Measurements from ENCODE around the gene SOX10. TPM values are rescaled to one million over a fixed set of nuclear protein-coding genes. Genes with fewer than 3 reads are reported as not detected.

The SOX10 gene
- total and polyA plus RNA-seq, 7 experiments from 2014 or later, result not detected

Small RNA genes lying within 50 kb of the gene (microRNA-seq; reads per million reads assigned to microRNA genes)
- not detected for gene MIR4534 (ENCODE audit: borderline microRNAs expressed)
- gene MIR6820 (ENCODE audit: borderline microRNAs expressed), result not detected

Other genes with a start within 250 kb of the SOX10 start
- 10 to 100 TPM in 1 of 5 experiments, 1 to 10 TPM in 4; 1.1 to 14.6 (median 5.4) TPM for gene GCAT, start 176.6 kb downstream of the SOX10 start, total RNA-seq
- gene GCAT, start 176.6 kb downstream of the SOX10 start, polyA plus RNA-seq, result 1 to 10 TPM; 7.8 to 8.1 TPM
- gene GALR3, start 161.2 kb downstream of the SOX10 start, total RNA-seq, result not detected
- not detected for gene GALR3, start 161.2 kb downstream of the SOX10 start, polyA plus RNA-seq
- 10 to 100 TPM; 18.9 to 26.2 (median 20.4) TPM for gene ANKRD54, start 140.2 kb downstream of the SOX10 start, total RNA-seq
- 10 to 100 TPM; 14.3 to 18.5 TPM for gene ANKRD54, start 140.2 kb downstream of the SOX10 start, polyA plus RNA-seq
- 100 to 1,000 TPM; 383 to 586 (median 525) TPM for gene EIF3L, start 135.1 kb downstream of the SOX10 start, total RNA-seq
- 100 to 1,000 TPM; 338 to 419 TPM for gene EIF3L, start 135.1 kb downstream of the SOX10 start, polyA plus RNA-seq
- 10 to 100 TPM; 22.2 to 40.0 (median 27.8) TPM for gene MICALL1, start 78.3 kb downstream of the SOX10 start, total RNA-seq
- 1 to 10 TPM; 2.2 to 7.3 TPM for gene MICALL1, start 78.3 kb downstream of the SOX10 start, polyA plus RNA-seq
- gene C22orf23, start 31.0 kb downstream of the SOX10 start, total RNA-seq, result under 1 TPM in 1 of 5 experiments, not detected in 4; 0.31 TPM
- not detected for gene C22orf23, start 31.0 kb downstream of the SOX10 start, polyA plus RNA-seq
- gene POLR2F, start 30.9 kb downstream of the SOX10 start, total RNA-seq, result 10 to 100 TPM; 25.9 to 67.8 (median 43.9) TPM
- 100 to 1,000 TPM; 108 to 137 TPM for gene POLR2F, start 30.9 kb downstream of the SOX10 start, polyA plus RNA-seq
- 10 to 100 TPM; 10.0 to 29.3 (median 26.5) TPM for gene PICK1, start 72.8 kb upstream of the SOX10 start, total RNA-seq
- gene PICK1, start 72.8 kb upstream of the SOX10 start, polyA plus RNA-seq, result 1 to 10 TPM; 6.3 to 6.6 TPM
- not detected for gene SLC16A8, start 99.6 kb upstream of the SOX10 start, total RNA-seq
- not detected for gene SLC16A8, start 99.6 kb upstream of the SOX10 start, polyA plus RNA-seq
- 1 to 10 TPM in 3 of 5 experiments, under 1 TPM in 2; 0.46 to 3.9 (median 1.9) TPM for gene BAIAP2L2, start 126.1 kb upstream of the SOX10 start, total RNA-seq
- not detected for gene BAIAP2L2, start 126.1 kb upstream of the SOX10 start, polyA plus RNA-seq
- gene PLA2G6, start 197.3 kb upstream of the SOX10 start, total RNA-seq, result 100 to 1,000 TPM in 3 of 5 experiments, 10 to 100 TPM in 2; 66.5 to 252 (median 105) TPM
- gene PLA2G6, start 197.3 kb upstream of the SOX10 start, polyA plus RNA-seq, result 1 to 10 TPM; 4.8 to 8.3 TPM
- 10 to 100 TPM in 2 of 5 experiments, 1 to 10 TPM in 3; 4.8 to 72.6 (median 5.5) TPM for gene MAFF, start 217.4 kb upstream of the SOX10 start, total RNA-seq
- gene MAFF, start 217.4 kb upstream of the SOX10 start, polyA plus RNA-seq, result 1 to 10 TPM; 1.6 to 2.3 TPM